Measurements from ENCODE around the gene SH3PXD2A.

- TF ChIP-seq GATA2 (IDR thresholded peaks at IDR 0.05; ENCODE audit: low read depth, low read length) (no peak), GATA3 (IDR thresholded peaks at IDR 0.05; ENCODE audit: low read depth, low read length) (no peak)
Observed at GRCh38 chr10:103847909-103848468, 7.4 kb downstream of the SH3PXD2A start.

Measured in SH-SY5Y (cell line).